T-helper 2 cell treated with Interferon-gamma antibody and Interleukin-4, amounts not matched to agents 5 μg/mL and 100 μg/mL, for 36 hours (primary cell): ENCODE results near the gene DTHD1.
A peak's percentile ranks its signal among the peaks of the same experiment; 100 is the strongest.

Source experiments
- DNase-seq: peaks from one replicate; pipeline ENCODE4 v3.0.0; 2021; ENCODE audit warnings: low spot score
- H3K27ac Mint-ChIP-seq: one replicate; pipeline ENCODE4 v1.8.0; 2021; ENCODE audit warnings: mild to moderate bottlenecking, mixed read lengths
- H3K27me3 Mint-ChIP-seq: one replicate; pipeline ENCODE4 v1.8.0; 2021; ENCODE audit warnings: low read depth, mixed read lengths
- H3K36me3 Mint-ChIP-seq: one replicate; pipeline ENCODE4 v1.8.0; 2021; ENCODE audit warnings: low read depth, mixed read lengths
- H3K4me1 Mint-ChIP-seq: one replicate; pipeline ENCODE4 v1.8.0; 2021; ENCODE audit warnings: low read depth, mixed read lengths
- H3K4me3 Mint-ChIP-seq: one replicate; pipeline ENCODE4 v1.8.0; 2022; ENCODE audit warnings: mild to moderate bottlenecking, moderate library complexity, mixed read lengths
- H3K9me3 Mint-ChIP-seq: one replicate; pipeline ENCODE4 v1.8.0; 2021; ENCODE audit warnings: mixed read lengths

The DTHD1 gene

GRCh38 chr4:36360755-36361154 lies 79.3 kb downstream of the DTHD1 start:
- no peak overlapping the region for H3K27ac Mint-ChIP-seq
- no peak overlapping the region for H3K4me3 Mint-ChIP-seq
- no peak for DNase-seq
- no peaks in the 10 kb centered on the region for H3K9me3 Mint-ChIP-seq
- H3K4me1 Mint-ChIP-seq: no peaks in the 10 kb centered on the region
- peaks cover 8% of the 10 kb centered on the region for H3K27me3 Mint-ChIP-seq
- H3K36me3 Mint-ChIP-seq: no peaks in the 10 kb centered on the region

GRCh38 chr4:36363024-36363423 lies 81.6 kb downstream of the DTHD1 start:
- Mint-ChIP-seq H3K4me3 (no peak overlapping the region), H3K27me3 (peaks cover 4% of the 10 kb centered on the region), H3K9me3 (no peaks in the 10 kb centered on the region), H3K36me3 (no peaks in the 10 kb centered on the region), H3K27ac (no peak overlapping the region), H3K4me1 (no peaks in the 10 kb centered on the region)
- no peak for DNase-seq

GRCh38 chr4:36374836-36375511 lies 93.6 kb downstream of the DTHD1 start:
- Mint-ChIP-seq H3K4me3 (no peak overlapping the region), H3K9me3 (peaks cover 33% of the 10 kb centered on the region), H3K27me3 (peaks cover 10% of the 10 kb centered on the region), H3K36me3 (no peaks in the 10 kb centered on the region), H3K4me1 (no peaks in the 10 kb centered on the region), H3K27ac (no peak overlapping the region)
- DNase-seq: no peak

GRCh38 chr4:36385951-36386571 lies 104.6 kb downstream of the DTHD1 start:
- H3K36me3 Mint-ChIP-seq: peaks cover 1% of the 10 kb centered on the region
- H3K9me3 Mint-ChIP-seq: no peaks in the 10 kb centered on the region
- peak overlapping the region; percentile 64 for H3K4me3 Mint-ChIP-seq
- peak overlapping the region; percentile 87 for H3K27ac Mint-ChIP-seq
- H3K27me3 Mint-ChIP-seq: peaks cover 12% of the 10 kb centered on the region
- DNase-seq: peak; percentile 11
- peaks cover 18% of the 10 kb centered on the region for H3K4me1 Mint-ChIP-seq

GRCh38 chr4:36386691-36387090 lies 105.3 kb downstream of the DTHD1 start:
- Mint-ChIP-seq H3K36me3 (peaks cover 1% of the 10 kb centered on the region), H3K9me3 (no peaks in the 10 kb centered on the region), H3K27me3 (peaks cover 18% of the 10 kb centered on the region), H3K4me1 (peaks cover 18% of the 10 kb centered on the region), H3K27ac (peak overlapping the region; percentile 87), H3K4me3 (no peak overlapping the region)
- DNase-seq: no peak

- Mint-ChIP-seq H3K9me3 (no peaks in the 10 kb centered on the region), H3K36me3 (peaks cover 1% of the 10 kb centered on the region), H3K27ac (no peak overlapping the region), H3K4me1 (peaks cover 18% of the 10 kb centered on the region), H3K4me3 (no peak overlapping the region), H3K27me3 (peaks cover 30% of the 10 kb centered on the region)
- DNase-seq: no peak
These were observed 107.3 kb downstream of the DTHD1 start for GRCh38 chr4:36388710-36389109.

- Mint-ChIP-seq H3K4me3 (no peak overlapping the region), H3K27ac (no peak overlapping the region), H3K4me1 (peaks cover 21% of the 10 kb centered on the region), H3K9me3 (no peaks in the 10 kb centered on the region), H3K36me3 (no peaks in the 10 kb centered on the region), H3K27me3 (peaks cover 35% of the 10 kb centered on the region)
- no peak for DNase-seq
These were observed 110.0 kb downstream of the DTHD1 start for GRCh38 chr4:36391411-36391810.

- DNase-seq: no peak
- H3K27ac Mint-ChIP-seq: no peak overlapping the region
- no peak overlapping the region for H3K4me3 Mint-ChIP-seq
- no peaks in the 10 kb centered on the region for H3K36me3 Mint-ChIP-seq
- peaks cover 16% of the 10 kb centered on the region for H3K4me1 Mint-ChIP-seq
- peaks cover 40% of the 10 kb centered on the region for H3K27me3 Mint-ChIP-seq
- H3K9me3 Mint-ChIP-seq: no peaks in the 10 kb centered on the region
These were observed 110.6 kb downstream of the DTHD1 start for GRCh38 chr4:36392024-36392423.

- Mint-ChIP-seq H3K27ac (no peak overlapping the region), H3K4me1 (peaks cover 12% of the 10 kb centered on the region), H3K4me3 (no peak overlapping the region), H3K36me3 (no peaks in the 10 kb centered on the region), H3K9me3 (no peaks in the 10 kb centered on the region), H3K27me3 (peaks cover 40% of the 10 kb centered on the region)
- no peak for DNase-seq
These were observed 111.5 kb downstream of the DTHD1 start for GRCh38 chr4:36392916-36393315.
